MM.1S (cell line): ENCODE results near the gene PDIA3.
"Not testable (repeated sequence)": the region's sequence is repeated elsewhere in the genome, so short reads cannot be mapped to it uniquely, and the experiment has no call there.

Experiments
- DNase-seq: peaks from one replicate; pipeline ENCODE4 v3.0.0-alpha.2; 2015
- H2AFZ ChIP-seq: fragments of 300-600 bp; sonication (generic); 2 replicates; pipeline ENCODE4 v1.6.0; 2016; ENCODE audit warnings: antibody characterized with exemption, low read length
- H3F3A ChIP-seq: fragments of 300-600 bp; sonication (generic); 2 replicates; pipeline ENCODE4 v1.6.1; 2016; ENCODE audit warnings: mild to moderate bottlenecking, antibody characterized with exemption, low read length, moderate library complexity, mixed read lengths; ENCODE audit not compliant: insufficient read depth
- H3K27ac ChIP-seq: fragments of 300-600 bp; sonication (generic); 2 replicates; pipeline ENCODE4 v1.5.1; 2016; ENCODE audit warnings: mild to moderate bottlenecking, low read length
- H3K27me3 ChIP-seq: fragments of 300-600 bp; sonication (generic); replicated peaks from 2 replicates; pipeline ENCODE4 v1.6.0; 2016; ENCODE audit warnings: low read length; ENCODE audit not compliant: insufficient read depth
- H3K36me3 ChIP-seq: fragments of 300-600 bp; sonication (generic); replicated peaks from 2 replicates; pipeline ENCODE4 v1.6.1; 2016; ENCODE audit warnings: mild to moderate bottlenecking, low read length, mixed read lengths; ENCODE audit not compliant: insufficient read depth
- H3K4me1 ChIP-seq: fragments of 300-600 bp; sonication (generic); 2 replicates; pipeline ENCODE4 v1.6.1; 2016; ENCODE audit warnings: low read length, mixed read lengths
- H3K4me2 ChIP-seq: fragments of 300-600 bp; sonication (generic); 2 replicates; pipeline ENCODE4 v1.6.0; 2016; ENCODE audit warnings: low read depth, low read length
- H3K4me3 ChIP-seq: fragments of 300-600 bp; sonication (generic); 2 replicates; pipeline ENCODE4 v1.5.1; 2016; ENCODE audit warnings: low read length, mixed read lengths
- H3K79me2 ChIP-seq: fragments of 300-600 bp; sonication (generic); 2 replicates; pipeline ENCODE4 v1.6.1; 2016; ENCODE audit warnings: mixed run types, low read length, mixed read lengths
- H3K9ac ChIP-seq: fragments of 300-600 bp; sonication (generic); 2 replicates; pipeline ENCODE4 v1.6.1; 2016; ENCODE audit warnings: low read length, mixed read lengths
- H3K9me2 ChIP-seq: fragments of 300-600 bp; sonication (generic); replicated peaks from 2 replicates; pipeline ENCODE4 v1.6.1; 2016; ENCODE audit warnings: mild to moderate bottlenecking, low read length, mixed read lengths; ENCODE audit not compliant: insufficient read depth
- H3K9me3 ChIP-seq: fragments of 300-600 bp; sonication (generic); replicated peaks from 2 replicates; pipeline ENCODE4 v1.6.1; 2016; ENCODE audit warnings: mild to moderate bottlenecking, low read length, mixed read lengths; ENCODE audit not compliant: insufficient read depth
- H4K20me1 ChIP-seq: fragments of 300-600 bp; sonication (generic); 2 replicates; pipeline ENCODE4 v1.6.1; 2016; ENCODE audit warnings: mild to moderate bottlenecking, low read length, moderate library complexity, mixed read lengths; ENCODE audit not compliant: insufficient read depth
- CTCF ChIP-seq: fragments of 300-600 bp; sonication (generic); IDR thresholded peaks from 2 replicates; pipeline ENCODE4 v1.5.1; 2016; ENCODE audit warnings: antibody characterized with exemption, low read length, mixed read lengths
- EZH2 ChIP-seq: fragments of 300-600 bp; sonication (generic); optimal IDR thresholded peaks from 2 replicates; pipeline ENCODE3; 2017; ENCODE audit warnings: low read depth, mild to moderate bottlenecking, antibody characterized with exemption, low read length, mixed read lengths
- EZH2phosphoT487 ChIP-seq: fragments of 300-600 bp; sonication (generic); IDR thresholded peaks from 2 replicates; pipeline ENCODE4 v1.6.1; 2018; ENCODE audit warnings: antibody characterized with exemption, low read length

PDIA3 gene

GRCh38 chr15:43746245-43746902 lies at the start of gene PDIA3:
Gene PDIA3, plus strand, starts transcription at chr15:43746438. Its CDS starts 102 bp downstream, at chr15:43746540.
- Histone ChIP-seq H2AFZ (peak within 1 kb of the TSS; percentile 63), H3K4me2 (peak within 1 kb of the TSS; percentile 77), H3K79me2 (peaks cover 51% of the 10 kb centered on the region)

GRCh38 chr15:43702174-43702573 lies 44.1 kb upstream of the PDIA3 start:
- no peaks in the 10 kb centered on the region; the same call in 1 of the 2 replicates for H3K27me3 ChIP-seq

More at GRCh38 chr15:43746245-43746902, at the start of gene PDIA3:
- H4K20me1 ChIP-seq = peaks cover 11% of the 10 kb centered on the region
- H3K9me2 ChIP-seq, H3K36me3 ChIP-seq, H3K9me3 ChIP-seq, H3F3A ChIP-seq, H3K27me3 ChIP-seq, H3K4me1 ChIP-seq: not testable (repeated sequence)
- TF ChIP-seq CTCF = peak; percentile 22
- peak within 1 kb of the TSS; percentile 85 for H3K9ac ChIP-seq
- peak within 1 kb of the TSS; percentile 81 for H3K4me3 ChIP-seq
- peak; percentile 92 for DNase-seq
- peak within 1 kb of the TSS; percentile 46; the same call in 1 of the 2 replicates for H3K27ac ChIP-seq

GRCh38 chr15:43702701-43703424 lies 43.4 kb upstream of the PDIA3 start:
- no peaks in the 10 kb centered on the region for H3K36me3 ChIP-seq
- no peak for DNase-seq
- no peak overlapping the region for H3K4me3 ChIP-seq
- H3K27ac ChIP-seq = no peak overlapping the region
- H3K9me2 ChIP-seq = no peaks in the 10 kb centered on the region
- no peak overlapping the region for H3K9ac ChIP-seq
- H3K4me2 ChIP-seq = no peak overlapping the region
- no peaks in the 10 kb centered on the region for H3K79me2 ChIP-seq
- H2AFZ ChIP-seq = no peak overlapping the region
- no peaks in the 10 kb centered on the region for H4K20me1 ChIP-seq
- no peaks in the 10 kb centered on the region for H3K9me3 ChIP-seq
- H3K27me3 ChIP-seq = no peaks in the 10 kb centered on the region
- H3F3A ChIP-seq = no peaks in the 10 kb centered on the region
- TF ChIP-seq EZH2phosphoT487 (no peak), EZH2 (no peak), CTCF (no peak)
- H3K4me1 ChIP-seq = no peaks in the 10 kb centered on the region

More at GRCh38 chr15:43702174-43702573, 44.1 kb upstream of the PDIA3 start:
- no peak for DNase-seq
- H3K4me3 ChIP-seq = no peak overlapping the region
- TF ChIP-seq EZH2phosphoT487 (no peak), CTCF (no peak), EZH2 (no peak)
- no peak overlapping the region for H3K9ac ChIP-seq
- no peaks in the 10 kb centered on the region for H3K9me3 ChIP-seq
- no peak overlapping the region for H3K27ac ChIP-seq
- H3K79me2 ChIP-seq = no peaks in the 10 kb centered on the region
- H4K20me1 ChIP-seq = no peaks in the 10 kb centered on the region
- H3K36me3 ChIP-seq = no peaks in the 10 kb centered on the region
- no peaks in the 10 kb centered on the region for H3F3A ChIP-seq
- no peaks in the 10 kb centered on the region for H3K9me2 ChIP-seq
- no peak overlapping the region for H2AFZ ChIP-seq
- H3K4me1 ChIP-seq = no peaks in the 10 kb centered on the region
- H3K4me2 ChIP-seq = no peak overlapping the region

- H2AFZ ChIP-seq, DNase-seq, H3K9me2 ChIP-seq: not testable (repeated sequence)
These were observed 35.7 kb upstream of the PDIA3 start for GRCh38 chr15:43710431-43711131.

More at GRCh38 chr15:43710431-43711131, 35.7 kb upstream of the PDIA3 start:
- H3K27me3 ChIP-seq, H3K36me3 ChIP-seq, H3K4me1 ChIP-seq, H4K20me1 ChIP-seq, H3K9ac ChIP-seq, H3K9me3 ChIP-seq, H3K79me2 ChIP-seq, H3F3A ChIP-seq, H3K4me3 ChIP-seq, H3K27ac ChIP-seq, H3K4me2 ChIP-seq: not testable (repeated sequence)
